ENCODE results near the gene SHMT1.

DNA sequence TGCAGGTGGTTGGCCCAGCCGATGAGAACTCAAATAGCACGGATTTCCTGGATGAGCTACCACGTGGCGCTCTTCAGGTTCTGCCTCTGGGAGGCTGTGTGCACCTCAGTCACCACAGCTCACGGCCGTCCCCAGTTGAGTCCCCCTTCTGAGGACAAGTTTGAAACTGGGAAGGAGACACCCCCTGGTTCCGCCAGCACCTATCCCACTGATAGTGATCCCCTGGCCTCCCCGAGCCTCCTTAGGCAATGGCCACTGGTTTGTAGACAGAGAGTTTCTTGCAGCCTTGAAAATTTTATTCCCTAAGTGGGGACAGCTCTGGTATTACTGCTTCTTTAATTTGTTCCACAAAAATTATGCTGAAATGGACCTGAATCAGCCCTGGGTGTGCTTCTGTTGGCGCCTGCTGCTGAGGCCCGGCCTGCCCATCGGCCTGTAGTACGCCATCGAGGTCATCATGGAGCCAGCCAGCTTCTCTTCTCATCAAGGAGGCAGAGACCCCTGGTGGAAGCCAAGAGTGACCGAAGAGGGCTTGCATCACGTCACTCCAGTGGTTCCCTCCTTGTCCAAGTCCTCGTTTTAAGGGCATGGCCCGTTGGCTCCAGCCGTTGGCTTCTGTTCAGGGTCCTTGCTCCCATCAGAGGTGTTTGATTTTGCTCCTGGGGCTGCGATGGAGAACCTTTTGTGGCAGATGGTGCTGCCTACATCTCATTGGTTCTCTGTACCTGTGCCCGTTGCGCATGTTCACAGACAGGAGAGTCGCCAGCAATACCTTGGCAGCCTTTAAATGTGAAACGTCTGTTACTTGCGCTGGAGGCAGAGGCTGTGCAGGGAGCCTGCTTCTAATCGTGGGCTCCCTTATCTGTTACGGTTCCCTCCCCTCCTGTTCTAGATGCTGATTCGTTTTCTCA is 39.0 kb downstream of the SHMT1 start:
- TF ChIP-seq, protein P1, sequence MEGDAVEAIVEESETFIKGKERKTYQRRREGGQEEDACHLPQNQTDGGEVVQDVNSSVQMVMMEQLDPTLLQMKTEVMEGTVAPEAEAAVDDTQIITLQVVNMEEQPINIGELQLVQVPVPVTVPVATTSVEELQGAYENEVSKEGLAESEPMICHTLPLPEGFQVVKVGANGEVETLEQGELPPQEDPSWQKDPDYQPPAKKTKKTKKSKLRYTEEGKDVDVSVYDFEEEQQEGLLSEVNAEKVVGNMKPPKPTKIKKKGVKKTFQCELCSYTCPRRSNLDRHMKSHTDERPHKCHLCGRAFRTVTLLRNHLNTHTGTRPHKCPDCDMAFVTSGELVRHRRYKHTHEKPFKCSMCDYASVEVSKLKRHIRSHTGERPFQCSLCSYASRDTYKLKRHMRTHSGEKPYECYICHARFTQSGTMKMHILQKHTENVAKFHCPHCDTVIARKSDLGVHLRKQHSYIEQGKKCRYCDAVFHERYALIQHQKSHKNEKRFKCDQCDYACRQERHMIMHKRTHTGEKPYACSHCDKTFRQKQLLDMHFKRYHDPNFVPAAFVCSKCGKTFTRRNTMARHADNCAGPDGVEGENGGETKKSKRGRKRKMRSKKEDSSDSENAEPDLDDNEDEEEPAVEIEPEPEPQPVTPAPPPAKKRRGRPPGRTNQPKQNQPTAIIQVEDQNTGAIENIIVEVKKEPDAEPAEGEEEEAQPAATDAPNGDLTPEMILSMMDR (IDR thresholded peaks at IDR 0.05 in 4 of 5, conservative IDR thresholded peaks at IDR 0.05 in 1 of 5): no peak
- TF ChIP-seq POLR2A (IDR thresholded peaks at IDR 0.05): no peak
